Thoracic aorta (tissue), 2 donors: ENCODE data around the gene ATP9A. TPM values are rescaled to one million over a fixed set of nuclear protein-coding genes. Genes with fewer than 3 reads are reported as not detected.
"Not testable (repeated sequence)": the region's sequence is repeated elsewhere in the genome, so short reads cannot be mapped to it uniquely, and the experiment has no call there.

Source experiments
- ATAC-seq: fragments of 150-250 bp; one replicate; pipeline ENCODE4 v1.8.0; 2017; ENCODE audit warnings: low read depth; ENCODE audit not compliant: insufficient number of reproducible peaks, low FRiP score
- DNase-seq: peaks from one replicate; pipeline ENCODE4 v3.0.0-alpha.2; 2020; ENCODE audit warnings: low spot score
- H3K27ac ChIP-seq, 2 donors: fragments of 200-600 bp; sonication (generic); 1 replicate in 1 of 2; 2 replicates in 1 of 2; pipeline ENCODE4 v1.5.1; 2016; ENCODE audit warnings: mild to moderate bottlenecking in 2 of 2, moderate library complexity in 2 of 2
- H3K27me3 ChIP-seq: fragments of 200-600 bp; sonication (generic); replicated peaks from 2 replicates; pipeline ENCODE4 v1.6.0; 2016; ENCODE audit warnings: mild to moderate bottlenecking; ENCODE audit not compliant: insufficient read depth
- H3K36me3 ChIP-seq: fragments of 200-600 bp; sonication (generic); one replicate; pipeline ENCODE4 v1.5.1; 2016
- H3K4me1 ChIP-seq, 2 donors: fragments of 200-600 bp; sonication (generic); 1 replicate in 1 of 2; 2 replicates in 1 of 2; pipeline versions ENCODE4 v1.5.1 to v1.6.0; 2016; ENCODE audit warnings: low read depth in 2 of 2, mild to moderate bottlenecking in 1 of 2; ENCODE audit not compliant: control insufficient read depth in 1 of 2
- H3K4me3 ChIP-seq: fragments of 200-600 bp; sonication (generic); 2 replicates; pipeline ENCODE4 v1.5.1; 2016; ENCODE audit warnings: mild to moderate bottlenecking
- H3K9me3 ChIP-seq: fragments of 200-600 bp; sonication (generic); 2 replicates; pipeline ENCODE4 v1.5.1; 2016
- total RNA-seq, 2 donors: library from RNA; depleted of rRNA; stranded (reverse); fragments of >200 nt; gene quantifications; one replicate each; pipeline versions ENCODE4 v1.1.0 to v1.2.3, GENCODE V29; 2016
- TF ChIP-seq, protein P1 (sequence below): fragments of 200-600 bp; sonication (generic); IDR thresholded peaks from one replicate; pipeline ENCODE4 v1.5.1; 2019; ENCODE audit warnings: antibody characterized with exemption

The ATP9A gene
- total RNA-seq, 2 donors from 2014 or later: 54.4 TPM

DNA sequence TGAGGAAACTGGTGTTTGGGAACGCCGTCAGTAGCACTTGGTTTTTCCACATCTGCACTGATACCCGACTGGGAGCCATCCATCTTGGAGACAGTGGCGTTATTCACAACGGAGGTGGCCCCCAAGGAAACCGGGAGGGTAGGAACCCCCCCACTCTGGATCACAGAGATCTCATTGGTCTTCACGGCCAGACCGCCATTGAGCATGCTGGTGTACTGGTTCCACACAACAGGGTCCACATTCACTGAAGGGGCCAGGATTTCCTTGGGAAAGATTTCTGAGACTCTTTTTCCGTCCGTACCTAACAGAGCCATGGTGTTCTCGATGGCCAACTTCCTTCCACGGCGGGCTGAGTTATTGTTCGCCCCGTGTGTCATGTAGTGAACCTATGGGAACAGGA is 16.1 kb upstream of the ATP9A start:
- ATAC-seq (no peak), DNase-seq (no peak)
- Histone ChIP-seq H3K4me1 (no peaks in the 10 kb centered on the region), H3K27me3 (no peaks in the 10 kb centered on the region), H3K36me3 (no peaks in the 10 kb centered on the region), H3K9me3 (peaks cover 3% of the 10 kb centered on the region), H3K4me3 (no peak overlapping the region), H3K27ac (no peak overlapping the region)
- TF ChIP-seq, protein P1, sequence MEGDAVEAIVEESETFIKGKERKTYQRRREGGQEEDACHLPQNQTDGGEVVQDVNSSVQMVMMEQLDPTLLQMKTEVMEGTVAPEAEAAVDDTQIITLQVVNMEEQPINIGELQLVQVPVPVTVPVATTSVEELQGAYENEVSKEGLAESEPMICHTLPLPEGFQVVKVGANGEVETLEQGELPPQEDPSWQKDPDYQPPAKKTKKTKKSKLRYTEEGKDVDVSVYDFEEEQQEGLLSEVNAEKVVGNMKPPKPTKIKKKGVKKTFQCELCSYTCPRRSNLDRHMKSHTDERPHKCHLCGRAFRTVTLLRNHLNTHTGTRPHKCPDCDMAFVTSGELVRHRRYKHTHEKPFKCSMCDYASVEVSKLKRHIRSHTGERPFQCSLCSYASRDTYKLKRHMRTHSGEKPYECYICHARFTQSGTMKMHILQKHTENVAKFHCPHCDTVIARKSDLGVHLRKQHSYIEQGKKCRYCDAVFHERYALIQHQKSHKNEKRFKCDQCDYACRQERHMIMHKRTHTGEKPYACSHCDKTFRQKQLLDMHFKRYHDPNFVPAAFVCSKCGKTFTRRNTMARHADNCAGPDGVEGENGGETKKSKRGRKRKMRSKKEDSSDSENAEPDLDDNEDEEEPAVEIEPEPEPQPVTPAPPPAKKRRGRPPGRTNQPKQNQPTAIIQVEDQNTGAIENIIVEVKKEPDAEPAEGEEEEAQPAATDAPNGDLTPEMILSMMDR: no peak

DNA sequence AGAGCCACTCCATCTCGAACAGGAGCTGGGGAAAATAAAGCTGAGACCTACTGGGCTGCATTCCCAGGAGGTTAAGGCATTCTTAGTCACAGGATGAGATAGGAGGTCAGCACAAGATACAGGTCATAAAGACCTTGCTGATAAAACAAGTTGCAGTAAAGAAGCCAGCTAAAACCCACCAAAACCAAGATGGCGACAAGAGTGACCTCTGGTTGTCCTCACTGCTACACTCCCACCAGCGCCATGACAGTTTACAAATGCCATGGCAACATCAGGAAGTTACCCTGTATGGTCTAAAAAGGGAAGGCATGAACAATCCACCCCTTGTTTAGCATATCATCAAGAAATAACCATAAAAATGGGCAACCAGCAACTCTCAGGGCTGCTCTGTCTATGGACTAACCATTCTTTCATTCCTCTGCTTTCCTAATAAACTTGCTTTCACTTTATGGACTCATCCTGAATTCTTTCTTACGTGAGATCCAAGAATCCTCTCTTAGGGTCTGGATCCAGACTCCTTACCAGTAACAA is 10.1 kb upstream of the ATP9A start:
- not testable (repeated sequence) for H3K4me3 ChIP-seq, ATAC-seq, H3K27me3 ChIP-seq, H3K9me3 ChIP-seq, H3K36me3 ChIP-seq, H3K27ac ChIP-seq, DNase-seq, H3K4me1 ChIP-seq

DNA sequence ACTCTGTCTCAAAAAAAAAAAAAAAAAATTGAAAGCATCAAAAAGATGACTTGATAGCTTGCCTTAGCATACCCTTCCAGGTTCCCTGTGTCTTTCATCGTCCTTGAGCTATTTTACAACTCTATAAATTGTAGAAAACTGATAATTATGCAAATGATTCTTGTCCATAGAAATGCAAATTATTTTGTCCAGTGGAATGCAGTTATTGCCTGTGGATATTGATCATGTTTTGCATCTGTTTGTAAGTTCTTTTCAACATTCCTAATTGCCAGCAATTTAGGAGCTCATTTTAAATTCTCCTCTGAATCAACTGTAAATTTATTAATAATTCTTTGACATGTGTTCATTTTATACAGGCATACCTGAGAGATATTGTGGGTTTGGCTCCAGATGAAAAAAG is 7.1 kb upstream of the ATP9A start:
- Histone ChIP-seq H3K36me3 (no peaks in the 10 kb centered on the region), H3K27me3 (no peaks in the 10 kb centered on the region), H3K4me3 (no peak overlapping the region), H3K4me1 (no peaks in the 10 kb centered on the region), H3K27ac (no peak overlapping the region), H3K9me3 (peaks cover 8% of the 10 kb centered on the region)
- DNase-seq (no peak), ATAC-seq (no peak)
- TF ChIP-seq, protein P1: no peak

DNA sequence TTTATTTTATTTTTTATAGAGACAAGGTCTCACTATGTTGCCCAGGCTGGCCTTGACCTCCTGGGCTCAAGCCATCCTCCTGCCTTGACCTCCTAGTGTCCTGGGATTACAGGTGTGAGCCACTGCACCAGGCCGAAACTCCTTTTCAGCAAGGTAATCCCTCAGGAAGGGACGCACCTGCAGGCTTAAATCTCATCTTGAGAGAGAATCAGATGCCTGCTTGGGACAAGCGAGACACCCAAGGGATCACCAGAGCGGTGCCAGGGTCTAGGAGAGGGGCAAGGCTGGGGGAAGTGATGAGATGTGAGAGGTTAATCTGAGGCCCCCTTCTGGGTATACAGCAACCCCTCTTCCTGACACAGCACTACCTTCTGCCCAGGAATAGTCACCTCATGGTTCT is 4.0 kb upstream of the ATP9A start:
- Histone ChIP-seq H3K9me3 (no peaks in the 10 kb centered on the region), H3K4me1 (no peaks in the 10 kb centered on the region), H3K36me3 (no peaks in the 10 kb centered on the region), H3K27me3 (no peaks in the 10 kb centered on the region), H3K4me3 (no peak overlapping the region), H3K27ac (no peak overlapping the region)
- ATAC-seq (no peak), DNase-seq (no peak)
- TF ChIP-seq, protein P1: no peak

DNA sequence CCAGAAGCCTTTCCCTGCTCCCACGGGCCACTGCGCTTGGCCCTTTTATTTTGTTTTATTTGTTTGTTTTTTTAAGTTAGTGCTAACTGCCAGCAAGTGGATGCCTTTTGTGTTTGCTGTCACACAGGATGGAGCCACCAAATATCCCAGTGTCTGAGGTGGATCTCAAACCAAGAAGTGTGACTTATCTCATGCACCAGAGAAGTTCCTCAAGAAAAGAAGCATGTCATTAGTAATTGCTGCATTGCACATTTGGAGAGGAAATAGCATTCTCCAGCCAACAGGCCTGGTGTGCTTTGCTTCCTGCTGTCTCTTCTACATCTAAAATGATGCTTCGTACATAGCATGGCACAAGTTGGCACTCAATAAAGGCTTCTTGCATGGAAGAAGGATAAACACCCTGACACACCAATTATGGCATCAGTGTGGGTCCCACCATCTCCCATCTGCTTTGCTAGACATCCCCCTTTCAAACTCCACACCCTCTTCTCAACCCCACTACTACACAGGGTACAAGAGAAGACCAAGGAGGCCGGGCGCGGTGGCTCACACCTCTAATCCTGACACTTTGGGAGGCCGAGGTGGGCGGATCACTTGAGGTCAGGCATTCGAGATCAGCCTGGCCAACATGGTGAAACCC is 1.9 kb upstream of the ATP9A start:
- Histone ChIP-seq H3K4me3 (no peak overlapping the region), H3K9me3 (no peaks in the 10 kb centered on the region), H3K4me1 (peaks cover 0 to 4% of the 10 kb centered on the region in 2 donors), H3K36me3 (no peaks in the 10 kb centered on the region), H3K27me3 (no peaks in the 10 kb centered on the region), H3K27ac (no peak overlapping the region)
- DNase-seq (no peak), ATAC-seq (no peak)
- TF ChIP-seq, protein P1: no peak
